ENCODE data around the gene HSDL2.

HSDL2 gene

GRCh38 chr9:112433499-112434392, 53.8 kb downstream of the HSDL2 start:
- DNase-seq (ENCODE audit: low spot score) (no peak), ATAC-seq (ENCODE audit: low read depth) (no peak)

GRCh38 chr9:112434487-112434886, 54.6 kb downstream of the HSDL2 start:
- H3K4me1 ChIP-seq (ENCODE audit: insufficient read depth, poor library complexity, severe bottlenecking) = no peaks in the 10 kb centered on the region
- TF ChIP-seq CTCF (IDR thresholded peaks at IDR 0.05; ENCODE audit: poor library complexity, severe bottlenecking) = no peak
- ATAC-seq (ENCODE audit: low read depth) = no peak
- H3K27ac ChIP-seq (ENCODE audit: poor library complexity, severe bottlenecking) = no peak overlapping the region
- no peak for DNase-seq (ENCODE audit: low spot score)
- H3K4me3 ChIP-seq (ENCODE audit: severe bottlenecking) = no peak overlapping the region
- H3K27me3 ChIP-seq (ENCODE audit: insufficient read depth, poor library complexity, severe bottlenecking) = no peaks in the 10 kb centered on the region
- H3K36me3 ChIP-seq (ENCODE audit: low read depth) = peaks cover 7% of the 10 kb centered on the region
- H3K9me3 ChIP-seq (ENCODE audit: severe bottlenecking) = no peaks in the 10 kb centered on the region

More at GRCh38 chr9:112433499-112434392, 53.8 kb downstream of the HSDL2 start:
- no peaks in the 10 kb centered on the region for H3K9me3 ChIP-seq (ENCODE audit: severe bottlenecking)
- peaks cover 11% of the 10 kb centered on the region for H3K36me3 ChIP-seq (ENCODE audit: low read depth)
- no peak for TF ChIP-seq CTCF (IDR thresholded peaks at IDR 0.05; ENCODE audit: poor library complexity, severe bottlenecking)
- no peak overlapping the region for H3K4me3 ChIP-seq (ENCODE audit: severe bottlenecking)
- H3K27ac ChIP-seq (ENCODE audit: poor library complexity, severe bottlenecking) = no peak overlapping the region
- H3K4me1 ChIP-seq (ENCODE audit: insufficient read depth, poor library complexity, severe bottlenecking) = no peaks in the 10 kb centered on the region
- H3K27me3 ChIP-seq (ENCODE audit: insufficient read depth, poor library complexity, severe bottlenecking) = no peaks in the 10 kb centered on the region

- no peak overlapping the region for H3K27ac ChIP-seq (ENCODE audit: poor library complexity, severe bottlenecking)
- H3K4me1 ChIP-seq (ENCODE audit: insufficient read depth, poor library complexity, severe bottlenecking) = no peaks in the 10 kb centered on the region
- peaks cover 5% of the 10 kb centered on the region; the same call in 1 of the 2 replicates for H3K36me3 ChIP-seq (ENCODE audit: low read depth)
- no peak overlapping the region for H3K4me3 ChIP-seq (ENCODE audit: severe bottlenecking)
- H3K27me3 ChIP-seq (ENCODE audit: insufficient read depth, poor library complexity, severe bottlenecking) = no peaks in the 10 kb centered on the region
- no peak for TF ChIP-seq CTCF (IDR thresholded peaks at IDR 0.05; ENCODE audit: poor library complexity, severe bottlenecking)
- ATAC-seq (ENCODE audit: low read depth) (no peak), DNase-seq (ENCODE audit: low spot score) (no peak)
- no peaks in the 10 kb centered on the region for H3K9me3 ChIP-seq (ENCODE audit: severe bottlenecking)
Measured at GRCh38 chr9:112437406-112437805, 57.5 kb downstream of the HSDL2 start.

- no peaks in the 10 kb centered on the region for H3K9me3 ChIP-seq (ENCODE audit: severe bottlenecking)
- ATAC-seq (ENCODE audit: low read depth) = no peak
- DNase-seq (ENCODE audit: low spot score) = no peak
- no peak for TF ChIP-seq CTCF (IDR thresholded peaks at IDR 0.05; ENCODE audit: poor library complexity, severe bottlenecking)
- H3K36me3 ChIP-seq (ENCODE audit: low read depth) = peaks cover 15% of the 10 kb centered on the region
- H3K4me3 ChIP-seq (ENCODE audit: severe bottlenecking) = no peak overlapping the region
- no peaks in the 10 kb centered on the region for H3K27me3 ChIP-seq (ENCODE audit: insufficient read depth, poor library complexity, severe bottlenecking)
- H3K27ac ChIP-seq (ENCODE audit: poor library complexity, severe bottlenecking) = no peak overlapping the region
- H3K4me1 ChIP-seq (ENCODE audit: insufficient read depth, poor library complexity, severe bottlenecking) = no peaks in the 10 kb centered on the region
Measured at GRCh38 chr9:112439171-112439570, 59.3 kb downstream of the HSDL2 start.

- ATAC-seq (ENCODE audit: low read depth) (no peak), DNase-seq (ENCODE audit: low spot score) (no peak)
- H3K9me3 ChIP-seq (ENCODE audit: severe bottlenecking) = no peaks in the 10 kb centered on the region
- H3K4me1 ChIP-seq (ENCODE audit: insufficient read depth, poor library complexity, severe bottlenecking) = no peaks in the 10 kb centered on the region
- TF ChIP-seq CTCF (IDR thresholded peaks at IDR 0.05; ENCODE audit: poor library complexity, severe bottlenecking) = no peak
- no peak overlapping the region for H3K27ac ChIP-seq (ENCODE audit: poor library complexity, severe bottlenecking)
- H3K36me3 ChIP-seq (ENCODE audit: low read depth) = peaks cover 15% of the 10 kb centered on the region
- H3K4me3 ChIP-seq (ENCODE audit: severe bottlenecking) = no peak overlapping the region
- no peaks in the 10 kb centered on the region for H3K27me3 ChIP-seq (ENCODE audit: insufficient read depth, poor library complexity, severe bottlenecking)
Measured at GRCh38 chr9:112439825-112440224, 59.9 kb downstream of the HSDL2 start.

Data from RWPE2 (cell line).